SH-SY5Y (cell line): Measurements from ENCODE around the gene PLEKHH3.

Experiments used
- GATA2 ChIP-seq: IDR thresholded peaks from 2 replicates; pipeline ENCODE4 v1.6.1; 2011; ENCODE audit warnings: mild to moderate bottlenecking, low read depth, low read length
- GATA3 ChIP-seq: IDR thresholded peaks from 2 replicates; pipeline ENCODE4 v1.6.1; 2011; ENCODE audit warnings: low read depth, mild to moderate bottlenecking, low read length, moderate library complexity

DNA sequence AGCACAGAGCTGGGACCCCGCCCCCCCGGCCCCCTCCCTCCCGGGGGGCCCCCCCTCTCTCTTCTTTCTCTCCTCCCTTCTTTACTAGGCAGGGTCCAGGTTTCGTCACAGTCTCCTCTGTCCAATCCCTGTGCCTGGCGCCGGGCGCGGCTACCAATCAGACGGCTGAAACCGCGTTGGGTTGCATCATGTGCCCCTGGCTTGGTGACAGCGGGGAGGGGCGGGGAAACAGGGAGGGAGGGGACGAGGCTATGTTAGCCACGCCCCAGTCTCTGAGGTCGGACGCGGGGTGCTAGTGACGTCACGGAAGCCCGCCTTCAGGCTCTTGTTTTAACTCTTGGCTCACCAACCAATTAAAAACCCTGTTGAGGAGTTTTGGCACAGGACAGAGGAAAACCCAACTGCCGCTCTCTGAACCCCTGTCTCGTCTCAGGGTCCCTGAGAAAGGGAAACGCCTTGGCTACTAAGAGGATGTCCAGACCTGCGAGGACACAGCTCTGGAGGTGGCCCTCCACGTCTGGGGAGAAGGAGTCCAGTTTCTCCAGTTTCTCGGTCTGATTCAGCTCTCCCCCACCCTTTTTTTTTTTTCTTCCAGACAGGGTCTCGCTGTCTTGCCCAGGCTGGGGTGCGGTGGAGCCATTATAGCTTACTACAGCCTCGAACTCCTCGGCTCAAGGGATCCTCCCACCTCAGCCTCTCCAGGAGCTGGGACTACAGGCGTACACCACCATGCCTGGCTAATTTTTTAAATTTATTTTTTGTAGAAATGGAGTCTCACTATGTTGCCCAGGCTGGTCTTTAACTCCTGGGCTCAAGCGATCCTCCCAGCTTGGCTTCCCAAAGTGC is 441 bp upstream of the PLEKHH3 start:
- TF ChIP-seq GATA2 (no peak), GATA3 (no peak)
